H9 (cell line): ENCODE measurements around the gene ARMC9. TPM values are rescaled to one million over a fixed set of nuclear protein-coding genes. Genes with fewer than 3 reads are reported as not detected.

Experiments
- DNase-seq: peaks from one replicate; pipeline ENCODE4 v3.0.0-alpha.2; 2017
- H2AFZ ChIP-seq: one replicate; pipeline ENCODE4 v1.6.1; 2013; ENCODE audit warnings: mild to moderate bottlenecking, low read length, control low read depth, moderate library complexity
- H2AK5ac ChIP-seq: 2 replicates; pipeline ENCODE4 v1.6.1; 2013; ENCODE audit warnings: low read length, control low read depth, mixed read lengths; ENCODE audit not compliant: insufficient read length
- H2BK120ac ChIP-seq: one replicate; pipeline ENCODE4 v1.6.1; 2013; ENCODE audit warnings: low read depth, mild to moderate bottlenecking, low read length, control low read depth, inconsistent platforms; ENCODE audit not compliant: poor library complexity, severe bottlenecking
- H2BK12ac ChIP-seq: 2 replicates; pipeline ENCODE4 v1.6.1; 2013; ENCODE audit warnings: low read length, control low read depth, mixed read lengths, low read depth; ENCODE audit not compliant: insufficient read length
- H2BK15ac ChIP-seq: 2 replicates; pipeline ENCODE4 v1.6.1; 2013; ENCODE audit warnings: low read depth, low read length, control low read depth
- H2BK20ac ChIP-seq: one replicate; pipeline ENCODE4 v1.6.1; 2013; ENCODE audit warnings: low read depth, mild to moderate bottlenecking, low read length, control low read depth, inconsistent platforms; ENCODE audit not compliant: poor library complexity, severe bottlenecking
- H2BK5ac ChIP-seq: 2 replicates; pipeline ENCODE4 v1.6.1; 2013; ENCODE audit warnings: low read length, control low read depth, mixed read lengths; ENCODE audit not compliant: insufficient read length
- H3K14ac ChIP-seq: 2 replicates; pipeline ENCODE4 v1.6.1; 2013; ENCODE audit warnings: low read length, control low read depth; ENCODE audit not compliant: insufficient read depth
- H3K18ac ChIP-seq: 2 replicates; pipeline ENCODE4 v1.6.1; 2013; ENCODE audit warnings: low read depth, mild to moderate bottlenecking, mixed read lengths, low read length, control low read depth; ENCODE audit not compliant: insufficient read length
- H3K23ac ChIP-seq: 2 replicates; pipeline ENCODE4 v1.6.1; 2013; ENCODE audit warnings: low read length, control low read depth, mixed read lengths, low read depth; ENCODE audit not compliant: insufficient read length
- H3K23me2 ChIP-seq: 2 replicates; pipeline ENCODE4 v1.6.1; 2013; ENCODE audit warnings: low read depth, mild to moderate bottlenecking, mixed read lengths, low read length, control low read depth; ENCODE audit not compliant: insufficient read length, poor library complexity, severe bottlenecking
- H3K27ac ChIP-seq: 2 replicates; pipeline ENCODE4 v1.5.1; 2013; ENCODE audit warnings: low read length, control low read depth, mixed read lengths, low read depth; ENCODE audit not compliant: insufficient read length
- H3K27me3 ChIP-seq: 2 replicates; pipeline ENCODE4 v1.6.1; 2013; ENCODE audit warnings: low read length, control low read depth, inconsistent platforms; ENCODE audit not compliant: insufficient read depth
- H3K4ac ChIP-seq: 2 replicates; pipeline ENCODE4 v1.6.1; 2013; ENCODE audit warnings: low read depth, mild to moderate bottlenecking, control low read depth, inconsistent platforms, low read length, moderate library complexity
- H3K4me1 ChIP-seq: 2 replicates; pipeline ENCODE4 v1.6.1; 2013; ENCODE audit warnings: low read length, control low read depth, inconsistent platforms; ENCODE audit not compliant: insufficient read depth
- H3K4me2 ChIP-seq: 2 replicates; pipeline ENCODE4 v1.6.1; 2013; ENCODE audit warnings: low read length, control low read depth, mixed read lengths; ENCODE audit not compliant: insufficient read length, insufficient read depth
- H3K56ac ChIP-seq: 2 replicates; pipeline ENCODE4 v1.6.1; 2013; ENCODE audit warnings: low read depth, mild to moderate bottlenecking, mixed read lengths, low read length, control low read depth; ENCODE audit not compliant: insufficient read length
- H3K79me1 ChIP-seq: 2 replicates; pipeline ENCODE4 v1.6.1; 2013; ENCODE audit warnings: low read depth, mild to moderate bottlenecking, moderate library complexity, low read length, control low read depth, inconsistent platforms; ENCODE audit not compliant: insufficient read depth, poor library complexity, severe bottlenecking
- H3K79me2 ChIP-seq: 2 replicates; pipeline ENCODE4 v1.6.1; 2013; ENCODE audit warnings: low read length, control low read depth, inconsistent platforms; ENCODE audit not compliant: insufficient read depth
- H3K9ac ChIP-seq: 2 replicates; pipeline ENCODE4 v1.6.1; 2013; ENCODE audit warnings: low read length, control low read depth, mixed read lengths; ENCODE audit not compliant: insufficient read length; ENCODE audit errors: extremely low read depth
- H3K9me3 ChIP-seq: one replicate; pipeline ENCODE4 v1.6.1; 2013; ENCODE audit warnings: low read depth, low read length, inconsistent platforms; ENCODE audit not compliant: control insufficient read depth
- H3T11ph ChIP-seq: one replicate; pipeline ENCODE4 v1.6.1; 2013; ENCODE audit warnings: mild to moderate bottlenecking, low read length, control low read depth, inconsistent platforms
- H4K20me1 ChIP-seq: one replicate; pipeline ENCODE4 v1.6.1; 2013; ENCODE audit not compliant: control insufficient read depth, insufficient read length, insufficient read depth
- H4K5ac ChIP-seq: 2 replicates; pipeline ENCODE4 v1.6.1; 2013; ENCODE audit warnings: low read depth, mild to moderate bottlenecking, mixed read lengths, low read length, control low read depth; ENCODE audit not compliant: insufficient read length
- H4K8ac ChIP-seq: replicated peaks from 2 replicates; pipeline ENCODE4 v1.6.1; 2013; ENCODE audit warnings: low read length, control low read depth, mixed read lengths, low read depth; ENCODE audit not compliant: insufficient read length
- H4K91ac ChIP-seq: 2 replicates; pipeline ENCODE4 v1.6.1; 2013; ENCODE audit warnings: low read depth, mild to moderate bottlenecking, moderate library complexity, mixed read lengths, low read length, control low read depth; ENCODE audit not compliant: insufficient read length
- H3K27ac Mint-ChIP-seq, 3 experiments: 2 replicates in 2 of 3; 3 replicates in 1 of 3; pipeline ENCODE4 v1.8.0; 2020 to 2021; ENCODE audit warnings: mixed read lengths in 3 of 3, mild to moderate bottlenecking in 1 of 3, moderate library complexity in 1 of 3
- H3K27me3 Mint-ChIP-seq: 2 replicates; pipeline ENCODE4 v1.8.0; 2021; ENCODE audit warnings: low read depth, mild to moderate bottlenecking, moderate library complexity, mixed read lengths
- H3K36me3 Mint-ChIP-seq, 3 experiments: 2 replicates in 2 of 3; 3 replicates in 1 of 3; pipeline ENCODE4 v1.8.0; 2020 to 2021; ENCODE audit warnings: low read depth in 3 of 3, mixed read lengths in 3 of 3; ENCODE audit not compliant: insufficient read depth in 1 of 3
- H3K4me1 Mint-ChIP-seq, 2 experiments: 2 replicates each; pipeline ENCODE4 v1.8.0; 2020; ENCODE audit warnings: mixed read lengths in 2 of 2
- H3K4me3 Mint-ChIP-seq, 2 experiments: 2 replicates in 1 of 2; 3 replicates in 1 of 2; pipeline ENCODE4 v1.8.0; 2020 to 2021; ENCODE audit warnings: mild to moderate bottlenecking in 2 of 2, mixed read lengths in 2 of 2, moderate library complexity in 1 of 2
- H3K9me3 Mint-ChIP-seq, 2 experiments: 2 replicates in 1 of 2; 3 replicates in 1 of 2; pipeline ENCODE4 v1.8.0; 2020; ENCODE audit warnings: mild to moderate bottlenecking in 2 of 2, mixed read lengths in 2 of 2, moderate library complexity in 1 of 2
- WGBS: extraction: QIAGEN DNeasy Blood & Tissue Kit; methylation state at CpG from one replicate; pipeline ENCODE4 v1.1.7; 2013; ENCODE audit warnings: missing lambda C conversion rate, low lambda C conversion rate, mixed read lengths; ENCODE audit not compliant: insufficient read length; ENCODE audit errors: extremely low coverage; 5-methylcytosine and 5-hydroxymethylcytosine counted together
- total RNA-seq: library from RNA; stranded (reverse); gene quantifications from 2 replicates; pipeline ENCODE4 v1.2.1, GENCODE V29; 2021
- TF ChIP-seq, protein P1 (sequence below): fragments of 200-600 bp; sonication (generic); conservative IDR thresholded peaks from 3 replicates; pipeline ENCODE4 v1.8.0; 2021; ENCODE audit warnings: antibody characterized with exemption, mild to moderate bottlenecking

The ARMC9 gene
- total RNA-seq, 1 experiment from 2014 or later, result 37.6 TPM

DNA sequence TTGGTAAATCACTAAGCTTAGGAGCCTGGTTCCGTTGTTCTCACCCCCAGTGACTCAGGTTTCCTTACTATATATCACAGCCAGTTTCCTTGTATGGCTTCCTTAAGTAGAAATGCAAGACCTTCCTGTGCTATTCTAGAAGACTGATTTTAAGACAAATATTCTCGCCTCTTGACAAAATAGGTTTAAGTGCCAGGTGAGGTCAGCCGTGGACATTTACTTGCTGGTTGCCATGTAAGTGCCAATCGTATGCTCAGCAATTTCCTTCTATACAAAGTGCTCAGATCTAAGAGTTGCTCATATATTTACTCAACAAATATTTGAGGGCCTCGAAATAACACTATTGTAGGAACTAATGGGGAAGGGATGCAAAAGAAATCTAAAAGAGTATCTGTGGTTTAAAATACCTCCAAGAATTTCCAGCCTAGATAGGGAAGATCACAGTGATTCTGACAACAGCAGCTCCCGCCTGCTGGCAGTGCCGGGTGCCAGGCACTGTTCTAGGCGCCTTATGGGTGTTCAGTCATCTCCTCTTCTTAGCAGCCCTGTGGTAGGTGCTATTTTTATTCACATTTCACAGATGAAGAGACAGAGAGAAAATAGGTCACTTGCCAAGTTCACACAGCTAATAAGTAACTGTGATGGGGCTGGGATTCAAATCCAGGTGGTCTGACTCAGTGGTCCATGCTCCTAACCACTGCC lies 101.7 kb downstream of the ARMC9 start:
- peaks cover 0 to 4% (median 0%) of the 10 kb centered on the region in 3 experiments; a peak in 2 of 7 replicates for H3K36me3 Mint-ChIP-seq
- no peak overlapping the region for H3K18ac ChIP-seq
- H2BK20ac ChIP-seq, result no peak overlapping the region
- WGBS, result no CpG with 5 or more reads among the region's 8 CpGs
- no peaks in the 10 kb centered on the region for H4K20me1 ChIP-seq
- no peak overlapping the region for H3K14ac ChIP-seq
- H2BK15ac ChIP-seq, result no peak overlapping the region
- no peak overlapping the region for H3K27ac Mint-ChIP-seq
- no peaks in the 10 kb centered on the region for H3K79me1 ChIP-seq
- no peak overlapping the region for H3T11ph ChIP-seq
- H3K27me3 Mint-ChIP-seq, result no peaks in the 10 kb centered on the region
- no peaks in the 10 kb centered on the region for H3K79me2 ChIP-seq
- no peak overlapping the region for H3K56ac ChIP-seq
- H2AK5ac ChIP-seq, result no peak overlapping the region
- H3K23me2 ChIP-seq, result no peaks in the 10 kb centered on the region
- no peak overlapping the region for H2BK12ac ChIP-seq
- no peak overlapping the region for H2BK5ac ChIP-seq
- H4K5ac ChIP-seq, result no peak overlapping the region
- H2BK120ac ChIP-seq, result no peak overlapping the region
- H3K27me3 ChIP-seq, result no peaks in the 10 kb centered on the region
- no peak overlapping the region for H3K27ac ChIP-seq
- no peak overlapping the region for H3K9ac ChIP-seq
- H3K4me2 ChIP-seq, result no peak overlapping the region
- no peak overlapping the region for H4K8ac ChIP-seq
- no peak overlapping the region for H4K91ac ChIP-seq
- H3K9me3 ChIP-seq, result no peaks in the 10 kb centered on the region
- H3K4me1 Mint-ChIP-seq, result peaks cover 8 to 13% of the 10 kb centered on the region in 2 experiments
- H2AFZ ChIP-seq, result no peak overlapping the region
- no peak for DNase-seq
- H3K4me3 Mint-ChIP-seq, result no peak overlapping the region
- H3K9me3 Mint-ChIP-seq, result no peaks in the 10 kb centered on the region
- TF ChIP-seq, protein P1, sequence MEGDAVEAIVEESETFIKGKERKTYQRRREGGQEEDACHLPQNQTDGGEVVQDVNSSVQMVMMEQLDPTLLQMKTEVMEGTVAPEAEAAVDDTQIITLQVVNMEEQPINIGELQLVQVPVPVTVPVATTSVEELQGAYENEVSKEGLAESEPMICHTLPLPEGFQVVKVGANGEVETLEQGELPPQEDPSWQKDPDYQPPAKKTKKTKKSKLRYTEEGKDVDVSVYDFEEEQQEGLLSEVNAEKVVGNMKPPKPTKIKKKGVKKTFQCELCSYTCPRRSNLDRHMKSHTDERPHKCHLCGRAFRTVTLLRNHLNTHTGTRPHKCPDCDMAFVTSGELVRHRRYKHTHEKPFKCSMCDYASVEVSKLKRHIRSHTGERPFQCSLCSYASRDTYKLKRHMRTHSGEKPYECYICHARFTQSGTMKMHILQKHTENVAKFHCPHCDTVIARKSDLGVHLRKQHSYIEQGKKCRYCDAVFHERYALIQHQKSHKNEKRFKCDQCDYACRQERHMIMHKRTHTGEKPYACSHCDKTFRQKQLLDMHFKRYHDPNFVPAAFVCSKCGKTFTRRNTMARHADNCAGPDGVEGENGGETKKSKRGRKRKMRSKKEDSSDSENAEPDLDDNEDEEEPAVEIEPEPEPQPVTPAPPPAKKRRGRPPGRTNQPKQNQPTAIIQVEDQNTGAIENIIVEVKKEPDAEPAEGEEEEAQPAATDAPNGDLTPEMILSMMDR, result no peak
- no peak overlapping the region for H3K23ac ChIP-seq
- H3K4ac ChIP-seq, result no peak overlapping the region
- H3K4me1 ChIP-seq, result no peaks in the 10 kb centered on the region
